HuH-7 (cell line): Measurements from ENCODE around the gene TMEM38B.

Experiments
- DNase-seq: peaks from one replicate; pipeline ENCODE4 v3.0.0; 2011; ENCODE audit warnings: low spot score

TMEM38B gene

DNA sequence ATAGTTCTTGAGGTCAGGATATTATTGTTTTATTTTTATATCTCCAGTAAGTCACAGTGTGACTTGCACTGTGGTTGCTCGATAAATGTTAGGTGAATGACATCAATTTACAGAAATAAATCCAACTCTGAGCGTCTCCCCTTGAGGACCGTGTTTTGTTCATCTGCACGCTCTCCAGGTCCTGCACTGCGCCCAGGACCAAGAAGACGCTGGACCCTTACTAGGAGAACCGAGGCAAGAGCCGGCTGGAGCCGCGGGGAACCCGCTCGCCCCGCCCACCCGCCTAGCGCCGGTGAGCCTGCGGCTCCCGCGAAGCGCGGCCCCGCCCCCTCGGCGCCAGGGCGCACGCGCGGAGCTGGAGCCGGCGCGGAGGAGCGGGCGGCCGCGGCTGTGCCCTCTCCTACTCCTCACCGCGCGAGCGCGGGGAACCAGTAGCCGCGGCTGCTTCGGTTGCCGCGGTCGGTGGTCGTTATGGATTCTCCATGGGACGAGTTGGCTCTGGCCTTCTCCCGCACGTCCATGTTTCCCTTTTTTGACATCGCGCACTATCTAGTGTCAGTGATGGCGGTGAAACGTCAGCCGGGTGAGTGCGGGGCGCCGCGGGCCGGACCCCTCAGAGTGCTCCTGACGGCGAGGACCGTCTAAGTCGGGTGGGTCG, at the start of gene TMEM38B:
TSS of gene TMEM38B (plus strand) at position 352 of the 658 bp plus-strand sequence. CDS start at position 472, 120 bp downstream.
- DNase-seq, result peak; percentile 85

GRCh38 chr9:105646879-105647594, 47.3 kb upstream of the TMEM38B start:
- no peak for DNase-seq

GRCh38 chr9:105647595-105648349, 46.6 kb upstream of the TMEM38B start:
- no peak for DNase-seq

GRCh38 chr9:105651806-105652205, 42.5 kb upstream of the TMEM38B start:
- DNase-seq, result no peak

DNA sequence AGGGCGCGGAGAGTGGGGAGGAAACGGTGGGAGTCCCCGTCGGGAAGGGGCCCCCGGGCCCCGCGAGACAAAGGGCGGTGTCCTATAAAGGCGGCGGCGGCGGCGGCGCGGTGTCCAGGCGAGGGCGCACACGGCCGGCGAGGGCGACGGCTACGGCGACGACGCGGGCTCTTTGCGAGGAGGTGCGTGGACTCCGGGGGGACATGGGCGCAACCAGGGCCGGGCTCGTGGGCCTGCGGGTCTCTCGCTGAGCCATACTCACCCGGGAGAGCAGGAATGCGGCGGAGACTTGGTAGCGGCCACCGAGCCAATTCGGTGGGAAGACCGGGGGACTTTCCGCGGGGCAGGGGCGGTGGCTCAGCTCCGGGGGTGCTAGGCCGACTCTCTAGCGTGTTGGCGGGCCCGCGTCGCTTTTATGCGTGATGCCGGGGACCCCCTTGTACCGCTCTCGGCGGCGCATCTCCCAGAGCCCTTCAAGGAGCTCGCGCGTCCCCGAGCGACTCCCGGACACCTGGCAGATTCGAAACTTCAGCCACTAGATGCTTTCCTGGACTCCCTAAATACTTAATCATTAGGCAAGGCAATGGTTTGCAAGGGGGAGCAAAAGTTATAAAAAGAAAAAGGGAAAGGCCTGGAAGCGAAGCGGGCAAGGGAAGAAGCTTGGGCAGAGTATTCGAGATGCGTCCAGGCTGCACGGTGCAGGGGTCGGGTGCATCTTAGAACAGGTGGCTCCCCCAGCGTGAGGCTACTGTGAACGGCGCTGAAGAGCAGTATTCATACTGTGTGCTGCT, 38.0 kb upstream of the TMEM38B start:
- peak; percentile 73 for DNase-seq

GRCh38 chr9:105658351-105658750, 36.0 kb upstream of the TMEM38B start:
- no peak for DNase-seq

DNA sequence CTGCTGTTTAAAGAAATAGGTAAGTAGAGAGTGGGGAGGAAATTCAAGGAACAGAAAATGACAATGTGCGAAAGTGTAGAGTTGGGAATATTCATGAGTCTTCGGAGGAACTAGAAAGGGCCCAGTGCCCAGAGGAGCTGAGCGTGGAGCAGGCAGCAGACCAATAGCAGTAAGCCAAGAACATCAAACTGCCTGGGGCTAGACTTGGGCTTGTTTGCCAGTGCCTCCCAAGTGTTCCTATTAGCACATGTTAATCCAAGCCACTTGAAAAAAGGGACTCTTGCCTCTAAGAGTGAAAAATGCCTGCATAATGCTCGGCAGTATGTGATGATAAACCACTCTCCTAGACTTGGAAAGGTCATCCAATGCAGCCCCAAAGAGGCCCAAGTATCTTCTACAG, 33.3 kb upstream of the TMEM38B start:
- DNase-seq, result no peak

DNA sequence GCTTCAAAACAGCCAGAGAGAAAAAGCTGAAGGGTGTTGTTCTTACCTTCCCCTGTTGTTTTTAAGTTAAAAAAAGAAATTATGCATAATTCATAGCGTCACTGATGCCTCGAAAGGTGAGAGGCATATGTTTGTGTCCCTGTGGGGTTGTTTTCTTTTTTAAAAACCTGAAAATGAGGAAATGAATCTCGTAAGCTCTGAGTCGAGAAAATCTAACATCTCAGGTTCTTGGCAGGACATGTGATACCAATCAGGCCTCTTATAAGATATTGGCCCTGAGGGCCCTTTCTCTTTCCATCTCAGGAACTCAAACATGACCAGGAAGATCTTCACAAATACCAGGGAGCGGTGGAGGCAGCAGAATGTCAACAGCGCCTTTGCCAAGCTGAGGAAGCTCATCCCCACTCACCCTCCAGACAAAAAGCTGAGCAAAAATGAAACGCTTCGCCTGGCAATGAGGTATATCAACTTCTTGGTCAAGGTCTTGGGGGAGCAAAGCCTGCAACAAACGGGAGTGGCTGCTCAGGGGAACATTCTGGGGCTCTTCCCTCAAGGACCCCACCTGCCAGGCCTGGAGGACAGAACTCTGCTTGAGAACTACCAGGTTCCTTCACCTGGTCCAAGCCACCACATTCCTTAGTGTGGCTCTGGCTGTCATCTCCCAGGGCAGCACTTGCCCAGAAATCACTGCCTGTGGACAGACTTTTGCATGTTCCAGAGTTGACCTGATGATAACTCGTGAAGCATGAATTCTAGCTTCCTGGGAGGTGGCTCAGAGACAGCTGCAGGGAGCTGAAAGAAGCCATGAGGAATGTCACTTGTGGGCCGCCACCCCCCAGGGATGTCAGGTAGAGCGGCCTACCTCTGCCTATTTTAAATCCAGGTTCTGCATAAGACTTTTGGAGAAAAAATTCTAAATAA, 31.9 kb upstream of the TMEM38B start, which contains the start of gene TAL2:
TSS of gene TAL2 (plus strand) at position 274 of the 921 bp plus-strand sequence. CDS start at position 314, 40 bp downstream.
- DNase-seq, result no peak

- DNase-seq, result no peak
Observed at GRCh38 chr9:105663914-105664313, 30.4 kb upstream of the TMEM38B start.

DNA sequence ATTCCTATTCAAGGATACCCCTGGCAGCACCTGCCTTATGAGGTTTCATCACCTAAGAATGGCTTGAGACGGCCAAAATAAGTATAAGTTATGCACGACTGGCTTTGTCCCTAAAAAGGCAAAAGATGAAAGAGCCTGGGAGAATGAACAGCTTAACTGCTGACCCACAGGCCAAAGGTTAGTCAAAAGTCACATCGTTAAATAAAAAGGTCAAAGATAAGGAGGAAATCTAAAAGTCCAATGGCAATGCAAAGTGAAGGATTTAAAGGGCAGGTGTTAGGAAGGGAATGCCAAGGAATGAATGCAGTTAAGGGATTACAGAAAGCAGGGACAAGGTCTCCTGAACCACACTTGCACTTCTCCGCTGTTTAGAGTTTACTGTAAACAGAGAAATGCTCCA, 26.5 kb upstream of the TMEM38B start:
- DNase-seq, result no peak

DNA sequence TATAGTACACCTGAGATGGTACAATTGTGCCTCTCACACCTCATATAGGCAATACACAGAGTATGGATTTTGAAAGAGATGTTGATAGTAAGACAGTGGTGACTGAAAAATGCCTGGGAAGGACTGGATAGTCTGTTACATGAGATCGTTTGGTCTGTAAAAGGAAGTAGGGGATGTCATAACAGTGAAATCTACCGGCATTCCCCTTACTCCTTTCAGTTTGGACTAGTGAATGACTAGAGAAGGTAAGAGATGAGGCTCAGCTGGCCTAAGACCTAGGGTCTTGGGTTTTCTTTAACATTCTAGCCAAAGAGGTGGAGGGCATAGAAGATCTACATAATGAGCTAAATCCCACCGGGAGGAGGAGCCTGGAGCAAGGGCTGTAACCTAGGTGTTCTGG, 24.0 kb upstream of the TMEM38B start:
- DNase-seq, result no peak

GRCh38 chr9:105670775-105671174, 23.6 kb upstream of the TMEM38B start:
- DNase-seq, result no peak

GRCh38 chr9:105672711-105673234, 21.6 kb upstream of the TMEM38B start:
- DNase-seq, result no peak

- DNase-seq, result no peak
Observed at GRCh38 chr9:105673850-105674387, 20.4 kb upstream of the TMEM38B start.

DNA sequence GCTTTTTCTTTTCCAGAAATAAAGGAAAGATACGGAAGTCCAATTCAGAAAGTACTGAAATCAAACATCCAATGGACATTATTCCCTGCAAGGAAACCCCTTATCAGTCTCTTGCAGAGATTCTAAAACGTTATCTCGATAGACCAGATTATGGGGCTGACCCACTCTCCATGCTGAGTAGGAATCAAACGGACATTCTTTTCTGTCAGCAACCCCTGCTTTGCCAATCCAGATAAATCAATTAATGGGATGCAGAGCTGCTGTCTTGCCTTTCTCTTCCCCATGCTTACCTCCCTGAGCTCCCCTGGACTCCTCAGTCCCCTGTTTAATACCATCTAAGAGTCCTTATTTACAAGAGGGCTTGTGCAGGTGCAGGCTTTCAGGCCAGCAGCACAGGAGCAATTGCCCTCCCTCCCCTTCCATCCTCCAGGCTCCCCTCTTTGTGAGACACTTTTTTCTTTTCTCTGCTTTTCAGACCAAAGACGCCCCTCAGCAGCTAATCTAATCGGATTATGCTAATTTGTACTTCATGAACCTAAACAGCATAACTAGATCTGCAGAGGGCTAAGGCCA, 17.9 kb upstream of the TMEM38B start:
- DNase-seq, result no peak

DNA sequence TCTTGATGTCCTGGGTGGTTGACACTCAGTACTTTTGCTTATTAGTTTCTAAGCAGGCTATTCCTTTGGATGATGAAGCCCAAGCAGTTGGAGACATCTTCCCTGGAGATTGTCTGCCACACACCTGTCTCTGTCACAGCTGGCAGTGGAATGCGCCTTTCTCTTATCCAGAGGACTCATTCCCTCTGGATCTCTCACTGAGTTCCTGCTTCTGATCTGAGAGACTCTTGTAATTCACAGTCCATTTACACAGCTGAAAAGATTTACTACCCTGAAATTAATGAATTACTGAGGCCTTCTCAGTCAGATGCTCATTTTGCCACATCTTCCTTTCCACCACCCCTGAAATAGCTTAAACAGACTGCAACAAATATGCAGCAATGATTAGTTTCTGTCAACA, 16.2 kb upstream of the TMEM38B start:
- DNase-seq, result no peak

GRCh38 chr9:105678781-105679180, 15.6 kb upstream of the TMEM38B start:
- DNase-seq, result no peak

DNA sequence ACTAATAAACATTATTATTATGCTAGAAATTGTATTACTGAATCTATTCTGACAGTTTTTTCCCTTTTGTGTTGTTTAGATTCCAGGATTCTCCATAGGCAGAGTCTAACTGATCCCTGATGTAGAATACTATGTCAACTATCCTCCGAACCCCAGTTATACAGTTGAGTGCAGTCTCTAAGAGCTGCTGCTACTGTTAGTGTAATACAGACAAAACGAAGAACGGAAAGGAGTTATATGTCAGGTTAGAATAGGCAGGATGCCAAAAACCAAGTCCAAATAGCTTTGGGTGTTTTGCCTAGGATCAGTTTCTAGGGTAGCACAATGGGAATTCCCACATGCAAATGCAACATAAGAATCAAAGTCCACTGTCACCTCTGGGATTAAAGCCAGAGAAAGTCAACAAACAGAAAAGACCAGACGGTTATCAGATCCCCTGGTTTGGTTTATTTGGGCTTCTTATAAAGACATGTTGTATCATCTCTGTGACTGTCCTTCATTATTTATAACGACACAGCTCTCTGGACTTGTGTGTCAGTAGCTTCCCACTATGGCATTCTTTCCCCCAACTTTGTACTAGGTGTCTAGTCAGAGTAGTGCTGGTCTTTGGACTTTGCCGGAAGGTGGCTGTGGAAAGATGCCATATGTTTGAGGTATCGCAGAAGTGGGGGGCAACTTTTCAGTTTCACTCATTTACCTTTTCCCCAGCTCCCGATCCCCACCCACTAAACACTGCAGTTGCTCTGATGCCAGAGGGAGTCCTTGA, 14.9 kb upstream of the TMEM38B start:
- DNase-seq, result no peak

- DNase-seq, result no peak
Observed at GRCh38 chr9:105681313-105681712, 13.0 kb upstream of the TMEM38B start.
